HG03565 (cell line): ENCODE measurements around the gene JADE2.

Experiments
- ATAC-seq: cut with Tn5 transposase; IDR thresholded peaks from one replicate; pipeline ENCODE4 v1.9.1; 2021; ENCODE audit warnings: mild to moderate bottlenecking, moderate library complexity; ENCODE audit not compliant: unreplicated experiment

Gene JADE2

GRCh38 chr5:134566741-134567221 is 41.3 kb downstream of the JADE2 start:
- ATAC-seq: no peak

DNA sequence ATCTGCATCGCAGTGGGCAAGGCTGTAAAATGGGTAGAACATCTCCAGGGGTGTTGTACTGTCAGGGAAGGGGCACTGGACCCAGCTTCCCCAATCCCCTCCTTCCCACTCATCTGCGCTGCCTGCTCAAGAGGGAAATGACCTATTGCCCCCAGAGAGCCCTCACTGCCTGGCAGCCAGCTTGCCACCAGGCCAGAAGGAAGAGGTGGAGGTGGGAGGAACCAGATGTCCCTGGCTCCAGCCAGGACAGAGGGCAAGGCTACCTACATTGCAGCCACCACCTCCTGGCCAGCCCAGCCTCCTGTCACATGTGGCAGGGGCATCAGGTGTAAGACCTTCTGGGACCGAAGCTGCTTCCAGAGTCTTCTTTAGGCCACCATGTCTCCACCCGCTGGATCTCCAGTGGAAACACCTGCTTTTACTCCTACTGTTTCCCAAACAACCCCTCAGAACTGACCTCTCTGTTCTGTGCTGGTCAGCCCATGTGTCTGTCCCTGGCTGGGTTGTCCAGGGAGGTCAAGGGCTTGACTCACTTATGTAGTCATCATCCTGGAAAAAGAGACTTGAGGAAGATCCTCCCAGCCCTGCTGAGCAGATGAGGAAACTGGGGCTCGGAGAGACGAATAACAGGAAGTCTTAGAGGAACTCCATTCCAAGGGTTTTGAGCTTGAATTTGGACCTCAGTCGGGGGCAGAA is 42.3 kb downstream of the JADE2 start:
- ATAC-seq: no peak

DNA sequence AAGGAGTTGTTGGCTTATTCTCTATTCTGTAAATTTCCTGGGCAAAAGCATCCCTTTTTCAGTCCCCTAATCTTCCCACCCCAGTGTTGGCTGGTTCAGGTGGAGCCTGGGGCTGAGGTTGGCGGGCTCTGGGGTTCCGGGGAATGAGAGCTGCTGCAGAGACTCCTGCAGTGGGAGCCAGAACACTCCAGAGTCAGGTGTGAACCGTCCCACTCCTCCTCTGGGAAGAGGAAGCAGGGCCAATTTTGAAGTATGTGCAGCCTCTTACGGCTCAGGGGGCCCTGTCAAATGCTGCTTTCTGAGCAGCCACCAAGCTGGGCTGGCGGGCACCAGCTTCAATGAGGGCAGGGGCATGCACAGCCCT is 42.8 kb downstream of the JADE2 start:
- no peak for ATAC-seq

DNA sequence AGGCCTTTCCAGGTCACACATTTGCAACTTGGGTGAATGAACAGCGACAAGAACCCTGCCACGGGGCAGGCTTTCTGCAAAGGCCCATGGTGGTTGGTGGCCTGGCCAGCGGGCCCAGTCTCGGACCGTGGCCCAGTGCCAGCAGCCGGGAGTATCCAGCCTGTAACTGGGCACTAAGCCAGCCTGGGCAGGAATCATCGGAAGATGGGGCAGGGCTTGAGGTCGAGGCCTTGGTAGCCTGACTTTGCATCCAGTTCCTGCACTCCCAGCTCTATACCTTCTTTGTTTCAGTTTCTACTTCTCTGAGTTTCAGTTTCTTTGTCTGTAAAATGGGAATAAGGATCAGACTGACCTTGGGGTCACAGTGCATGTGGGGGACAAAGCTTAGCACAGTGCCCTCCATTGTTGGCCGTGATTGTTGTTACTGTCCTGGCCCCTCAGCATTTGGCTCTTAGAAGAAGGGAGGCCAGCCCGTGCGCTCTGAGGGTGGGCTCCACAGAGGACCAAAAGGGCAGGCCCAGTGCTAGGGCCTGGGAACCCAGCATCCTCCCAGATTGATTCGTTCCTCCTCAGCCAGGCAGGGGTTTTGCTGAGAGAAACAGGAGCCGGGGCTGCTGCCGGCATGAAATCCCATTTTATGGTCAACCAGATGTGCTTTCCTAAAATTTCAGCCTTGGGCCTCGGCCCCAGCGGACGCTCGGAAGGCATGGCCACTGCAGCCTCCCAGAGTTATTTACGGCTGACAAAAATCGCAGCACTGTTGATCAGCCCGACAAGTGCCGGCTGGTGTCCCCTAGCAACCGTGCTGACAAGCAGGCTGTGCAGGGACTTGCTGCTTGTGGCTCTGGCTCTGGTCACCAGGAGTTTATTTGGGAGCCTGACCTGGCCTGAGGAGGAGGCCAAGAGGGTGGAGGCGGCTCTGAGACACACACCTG is 43.6 kb downstream of the JADE2 start:
- ATAC-seq: no peak

- no peak for ATAC-seq
Measured at GRCh38 chr5:134569758-134570364, 44.4 kb downstream of the JADE2 start.

DNA sequence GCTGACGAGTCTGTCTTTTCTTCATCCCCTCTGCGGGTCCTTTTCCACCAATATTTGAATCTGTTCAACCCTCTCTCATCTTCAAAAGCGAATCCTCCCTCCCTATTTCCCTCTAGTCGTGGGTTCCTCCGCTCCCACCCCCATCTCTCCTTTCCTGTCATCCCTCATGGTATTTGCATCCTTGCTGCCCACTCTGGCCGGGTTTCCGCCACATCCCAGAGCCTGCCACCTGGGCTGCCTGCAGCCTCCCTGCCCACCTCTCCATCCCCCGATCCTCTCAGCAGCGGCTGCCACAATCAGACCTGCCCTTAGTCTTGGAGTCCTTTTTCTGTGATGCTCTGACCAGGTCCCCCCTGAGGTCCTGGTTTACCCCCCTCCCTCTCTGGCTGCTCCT is 44.9 kb downstream of the JADE2 start:
- no peak for ATAC-seq

GRCh38 chr5:134570886-134571285 is 45.4 kb downstream of the JADE2 start:
- no peak for ATAC-seq

GRCh38 chr5:134571693-134572405 is 46.4 kb downstream of the JADE2 start:
- no peak for ATAC-seq

- ATAC-seq: no peak
Measured at GRCh38 chr5:134572811-134573210, 47.3 kb downstream of the JADE2 start.

- no peak for ATAC-seq
Measured at GRCh38 chr5:134574521-134574920, 49.1 kb downstream of the JADE2 start.

DNA sequence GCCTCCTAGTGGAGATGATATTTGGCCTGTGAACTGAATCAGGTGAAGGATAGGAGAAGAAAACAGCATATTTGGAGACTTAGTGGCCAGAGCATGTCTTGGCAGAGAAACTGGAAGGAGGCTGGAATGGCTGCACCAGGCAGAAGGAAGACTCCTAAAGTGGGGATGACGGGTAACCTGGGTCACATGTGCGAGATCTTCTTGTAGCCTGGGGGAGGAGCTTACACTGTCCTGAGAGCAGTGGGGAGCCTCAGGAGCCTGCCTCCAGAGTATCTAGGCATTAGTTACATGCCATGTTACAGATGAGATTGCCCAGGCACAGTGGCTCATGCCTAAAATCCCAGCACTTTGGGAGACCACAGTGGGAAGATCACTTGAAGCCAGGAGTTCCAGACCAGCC is 49.8 kb downstream of the JADE2 start:
- ATAC-seq: no peak

DNA sequence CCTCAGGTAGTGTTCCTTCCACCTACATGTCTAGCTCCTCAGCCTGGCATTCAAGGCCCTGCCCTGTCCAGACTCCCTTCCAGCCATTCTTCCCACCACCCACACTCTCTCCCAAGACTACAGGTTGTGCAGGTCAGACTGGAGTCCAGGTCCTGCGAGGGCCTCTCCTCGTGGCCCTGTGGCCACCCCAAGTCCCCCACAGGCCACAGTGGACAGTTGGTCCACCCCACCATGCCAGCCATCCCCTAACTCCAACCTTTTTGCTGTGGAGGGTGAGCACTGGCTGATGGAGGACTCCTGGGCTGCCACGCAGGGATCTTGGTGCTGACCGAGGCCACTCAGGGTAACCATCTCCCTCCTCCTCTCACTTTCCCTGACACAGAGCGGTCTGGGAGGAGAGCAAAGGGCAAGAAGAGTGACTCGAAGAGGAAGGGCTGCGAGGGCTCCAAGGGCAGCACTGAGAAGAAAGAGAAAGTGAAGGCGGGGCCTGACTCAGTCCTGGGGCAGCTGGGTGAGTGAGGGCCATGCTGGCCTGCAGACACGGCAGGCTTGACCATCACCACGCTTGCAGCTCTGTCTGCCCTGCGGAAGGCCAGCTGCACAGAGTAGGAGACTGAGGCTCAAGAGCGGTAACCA is 51.0 kb downstream of the JADE2 start:
- ATAC-seq: no peak

DNA sequence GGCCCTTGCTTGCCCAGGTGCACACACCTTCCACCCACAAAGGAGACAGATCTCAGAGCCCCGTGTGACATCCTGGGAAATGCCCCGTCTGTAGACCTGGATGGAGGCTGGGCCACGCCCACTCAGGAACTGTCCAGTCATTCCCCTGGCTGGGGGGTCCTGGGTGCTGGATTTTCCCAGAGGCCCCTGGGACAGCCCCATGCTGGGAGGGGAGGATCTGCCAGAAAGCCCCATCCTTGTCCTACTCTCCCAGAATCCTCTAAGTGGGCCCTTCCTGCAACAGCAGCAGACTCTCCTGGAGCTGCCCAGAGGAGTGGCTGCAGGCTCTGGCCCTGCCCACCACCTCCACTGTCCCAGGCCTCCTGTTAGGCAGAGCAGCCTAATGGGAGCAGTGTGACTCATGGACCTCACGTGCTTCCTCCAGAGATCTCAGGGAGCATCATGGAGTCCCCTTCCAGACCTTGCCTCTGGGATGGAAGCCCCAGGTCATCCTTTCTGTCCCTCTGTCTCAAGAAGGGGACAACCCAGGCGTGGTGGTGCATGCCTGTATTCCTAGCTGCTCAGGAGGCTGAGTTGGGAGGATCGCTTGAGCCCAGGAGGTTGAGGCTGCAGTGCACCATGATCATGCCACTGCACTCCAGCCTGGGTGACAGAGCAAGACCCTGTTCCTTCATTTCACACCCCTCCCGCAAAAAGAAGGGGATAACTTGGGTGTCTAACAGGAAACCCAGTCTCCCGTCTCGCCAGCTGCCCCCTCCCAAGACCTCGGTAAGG is 51.7 kb downstream of the JADE2 start:
- ATAC-seq: no peak

GRCh38 chr5:134577796-134578577 is 52.5 kb downstream of the JADE2 start:
- ATAC-seq: no peak

DNA sequence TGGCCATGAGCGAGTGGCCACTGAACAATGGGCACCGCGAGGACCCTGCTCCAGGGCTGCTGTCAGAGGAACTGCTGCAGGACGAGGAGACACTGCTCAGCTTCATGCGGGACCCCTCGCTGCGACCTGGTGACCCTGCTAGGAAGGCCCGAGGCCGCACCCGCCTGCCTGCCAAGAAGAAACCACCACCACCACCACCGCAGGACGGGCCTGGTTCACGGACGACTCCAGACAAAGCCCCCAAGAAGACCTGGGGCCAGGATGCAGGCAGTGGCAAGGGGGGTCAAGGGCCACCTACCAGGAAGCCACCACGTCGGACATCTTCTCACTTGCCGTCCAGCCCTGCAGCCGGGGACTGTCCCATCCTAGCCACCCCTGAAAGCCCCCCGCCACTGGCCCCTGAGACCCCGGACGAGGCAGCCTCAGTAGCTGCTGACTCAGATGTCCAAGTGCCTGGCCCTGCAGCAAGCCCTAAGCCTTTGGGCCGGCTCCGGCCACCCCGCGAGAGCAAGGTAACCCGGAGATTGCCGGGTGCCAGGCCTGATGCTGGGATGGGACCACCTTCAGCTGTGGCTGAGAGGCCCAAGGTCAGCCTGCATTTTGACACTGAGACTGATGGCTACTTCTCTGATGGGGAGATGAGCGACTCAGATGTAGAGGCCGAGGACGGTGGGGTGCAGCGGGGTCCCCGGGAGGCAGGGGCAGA is 53.3 kb downstream of the JADE2 start:
- ATAC-seq: no peak

- ATAC-seq: no peak
Measured at GRCh38 chr5:134579284-134579771, 53.9 kb downstream of the JADE2 start.

DNA sequence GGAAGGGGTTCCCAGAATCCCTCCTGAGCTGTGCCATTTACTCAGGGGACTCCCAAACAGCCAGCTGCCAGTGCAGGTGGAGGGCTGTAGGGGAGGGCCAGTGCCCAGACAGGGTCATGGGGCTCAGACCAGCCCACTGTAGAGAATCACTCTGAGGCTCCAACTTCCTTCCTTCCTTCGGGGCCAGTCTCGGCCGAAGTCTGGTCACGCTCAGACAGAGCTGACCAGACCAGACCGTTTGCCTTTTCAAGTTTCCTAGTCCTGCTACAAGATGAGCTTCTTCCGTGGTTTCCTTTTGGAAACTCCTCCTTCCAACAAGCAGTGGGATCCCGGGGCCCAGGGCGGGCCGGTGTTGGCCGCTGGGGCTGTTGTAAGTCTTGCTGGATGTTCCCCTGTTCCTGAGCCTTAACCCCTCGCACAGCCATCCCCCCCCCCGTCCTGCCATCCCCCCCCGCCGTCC is 54.6 kb downstream of the JADE2 start:
- no peak for ATAC-seq
